ENCODE data around the gene SPECC1L.

GRCh38 chr22:24231706-24232105 lies 38.9 kb upstream of the SPECC1L start:
- no peak for TF ChIP-seq NFXL1 (IDR thresholded peaks at IDR 0.05; ENCODE audit: borderline replicate concordance)
- TF ChIP-seq MXI1 (IDR thresholded peaks at IDR 0.05; ENCODE audit: low read depth, low read length), result no peak
